HCT116 (cell line): ENCODE data around the gene ERVMER34-1. TPM values are rescaled to one million over a fixed set of nuclear protein-coding genes. Genes with fewer than 3 reads are reported as not detected.
A peak's percentile ranks its signal among the peaks of the same experiment; 100 is the strongest.

ENCODE experiments used
- ATAC-seq: fragments of 200-7000 bp; cut with Tn5 transposase; 2 replicates; pipeline ENCODE4 v1.9.1; 2020; ENCODE audit warnings: mild to moderate bottlenecking, moderate library complexity
- BruUV-seq: library from RNA; stranded (reverse); fragments of 400-500 nt; replicated peaks from 2 replicates; lab custom pipeline; 2021; lab: Mats Ljungman, UMichigan
- CTCF ChIA-PET: fragments of 300-600 bp; sonication (Branson Sonifier 250); formaldehyde crosslinking; loops from one replicate; lab custom pipeline; 2021; ENCODE audit warnings: antibody characterized with exemption; lab: Charles Lee
- POLR2A ChIA-PET: fragments of 300-600, 350-600 bp; sonication (Branson Sonifier 250); formaldehyde crosslinking; loops from one replicate; lab custom pipeline; 2021; ENCODE audit warnings: antibody characterized with exemption; lab: Charles Lee
- RAD21 ChIA-PET, 2 experiments: fragments of 300-600 bp; sonication (Branson Sonifier 250); formaldehyde crosslinking; loops; one replicate each; lab custom pipeline; 2023; ENCODE audit warnings: low total read pairs in 2 of 2; ENCODE audit not compliant: uncharacterized antibody in 2 of 2, unreplicated experiment in 2 of 2, low non-redundant PET in 1 of 2; lab: Charles Lee
- DNase-seq: peaks from one replicate; pipeline ENCODE4 v3.0.0-alpha.2; 2010; ENCODE audit warnings: low read depth, low spot score
- H2AFZ ChIP-seq: fragments of 200-600 bp; shearing (Covaris generic), sonication (generic); 2 replicates; pipeline ENCODE4 v1.6.1; 2017; ENCODE audit warnings: low read depth, mixed run types, mixed read lengths, antibody characterized with exemption, low read length; ENCODE audit not compliant: poor library complexity, severe bottlenecking
- H3K27ac ChIP-seq: 2 replicates; pipeline ENCODE4 v1.5.1; 2012; ENCODE audit warnings: low read depth, low read length
- H3K27me3 ChIP-seq: fragments of 200-600 bp; sonication (generic); 2 replicates; pipeline ENCODE4 v1.6.1; 2016; ENCODE audit warnings: mixed run types, low read length, mixed read lengths; ENCODE audit not compliant: insufficient read depth
- H3K36me3 ChIP-seq, 2 experiments: fragments of 200-500 bp in 1 of 2; fragments of 200-600 bp in 1 of 2; sonication (Bioruptor generic) in 1 of 2; sonication (generic) in 1 of 2; 2 replicates each; pipeline versions ENCODE4 v1.5.1 to v1.6.1; 2014 to 2016; ENCODE audit warnings: low read length in 2 of 2, inconsistent platforms in 1 of 2, mixed read lengths in 1 of 2, mixed run types in 1 of 2; ENCODE audit not compliant: insufficient read depth in 2 of 2, control insufficient read depth in 1 of 2
- H3K4me1 ChIP-seq, 2 experiments: fragments of 200-600 bp in 1 of 2; sonication (generic) in 1 of 2; 2 replicates each; pipeline versions ENCODE4 v1.5.1 to v1.6.1; 2012 to 2017; ENCODE audit warnings: low read length in 2 of 2, inconsistent platforms in 1 of 2, mild to moderate bottlenecking in 1 of 2, mixed read lengths in 1 of 2, mixed run types in 1 of 2, moderate library complexity in 1 of 2; ENCODE audit not compliant: insufficient read depth in 2 of 2, control insufficient read depth in 1 of 2
- H3K4me2 ChIP-seq: fragments of 200-600 bp; sonication (generic); 2 replicates; pipeline ENCODE4 v1.6.1; 2017; ENCODE audit warnings: mixed run types, low read length, mixed read lengths
- H3K4me3 ChIP-seq, 2 experiments: fragments of 200-600 bp in 1 of 2; sonication (generic) in 1 of 2; replicated peaks in 1 of 2; 2 replicates each; pipeline ENCODE4 v1.5.1; 2011 to 2016; ENCODE audit warnings: low read length in 2 of 2, control low read depth in 1 of 2, low read depth in 1 of 2, mild to moderate bottlenecking in 1 of 2, mixed read lengths in 1 of 2, mixed run types in 1 of 2
- H3K79me2 ChIP-seq: fragments of 200-600 bp; sonication (generic); 2 replicates; pipeline ENCODE4 v1.6.1; 2017; ENCODE audit warnings: mild to moderate bottlenecking, mixed run types, low read length, moderate library complexity, mixed read lengths; ENCODE audit not compliant: insufficient read depth
- H3K9ac ChIP-seq: fragments of 200-600 bp; sonication (generic); 2 replicates; pipeline ENCODE4 v1.6.1; 2016; ENCODE audit warnings: low read length, mixed read lengths
- H3K9me2 ChIP-seq: fragments of 200-600 bp; sonication (generic), shearing (Covaris generic); 2 replicates; pipeline ENCODE4 v1.6.1; 2017; ENCODE audit warnings: mixed run types, mild to moderate bottlenecking, moderate library complexity; ENCODE audit not compliant: insufficient read depth
- H3K9me3 ChIP-seq, 2 experiments: fragments of 200-500 bp in 1 of 2; fragments of 200-600 bp in 1 of 2; sonication (Bioruptor generic) in 1 of 2; sonication (generic) in 1 of 2; 2 replicates each; pipeline ENCODE4 v1.6.1; 2014 to 2017; ENCODE audit warnings: low read length in 2 of 2, mixed read lengths in 2 of 2, inconsistent platforms in 1 of 2, low read depth in 1 of 2, mild to moderate bottlenecking in 1 of 2, mixed run types in 1 of 2, moderate library complexity in 1 of 2; ENCODE audit not compliant: control insufficient read depth in 1 of 2, insufficient read depth in 1 of 2
- H4K20me1 ChIP-seq: fragments of 200-600 bp; sonication (generic), shearing (Covaris generic); 2 replicates; pipeline ENCODE4 v1.6.1; 2017; ENCODE audit warnings: mixed run types, mild to moderate bottlenecking, moderate library complexity; ENCODE audit not compliant: insufficient read depth
- ATF3 ChIP-seq: IDR thresholded peaks from 2 replicates; pipeline ENCODE4 v1.6.1; 2012
- CBX3 ChIP-seq: IDR thresholded peaks from 2 replicates; pipeline ENCODE4 v1.6.1; 2012; ENCODE audit warnings: low read depth
- CEBPB ChIP-seq: IDR thresholded peaks from 2 replicates; pipeline ENCODE4 v1.6.1; 2012; ENCODE audit warnings: low read depth
- CTCF ChIP-seq, 3 experiments: fragments of 200-600 bp in 1 of 3; sonication (generic) in 1 of 3; IDR thresholded peaks in 2 of 3; conservative IDR thresholded peaks in 1 of 3; 2 replicates each; pipeline ENCODE4 v1.5.1; 2012 to 2017; ENCODE audit warnings: low read depth in 2 of 3, low read length in 2 of 3, antibody characterized with exemption in 1 of 3, borderline replicate concordance in 1 of 3, control low read depth in 1 of 3, mild to moderate bottlenecking in 1 of 3, mixed read lengths in 1 of 3, mixed run types in 1 of 3, moderate library complexity in 1 of 3; ENCODE audit not compliant: insufficient read depth in 1 of 3
- EGR1 ChIP-seq: IDR thresholded peaks from 2 replicates; pipeline ENCODE4 v1.6.1; 2012; ENCODE audit warnings: low read depth
- ELF1 ChIP-seq: IDR thresholded peaks from 2 replicates; pipeline ENCODE4 v1.6.1; 2012; ENCODE audit warnings: low read depth, borderline replicate concordance
- EZH2 ChIP-seq: fragments of 200-600 bp; sonication (generic); IDR thresholded peaks from 2 replicates; pipeline ENCODE4 v1.6.1; 2017; ENCODE audit warnings: antibody characterized with exemption, mixed run types
- EZH2phosphoT487 ChIP-seq: fragments of 200-600 bp; IDR thresholded peaks from 2 replicates; pipeline ENCODE4 v1.6.1; 2018; ENCODE audit warnings: antibody characterized with exemption, borderline replicate concordance
- FOSL1 ChIP-seq: IDR thresholded peaks from 2 replicates; pipeline ENCODE4 v1.6.1; 2012; ENCODE audit warnings: low read depth
- JUND ChIP-seq: IDR thresholded peaks from 2 replicates; pipeline ENCODE4 v1.6.1; 2012
- POLR2AphosphoS5 ChIP-seq: IDR thresholded peaks from 2 replicates; pipeline ENCODE4 v1.6.1; 2011; ENCODE audit warnings: mild to moderate bottlenecking, low read depth, low read length, moderate library complexity
- RAD21 ChIP-seq: IDR thresholded peaks from 2 replicates; pipeline ENCODE4 v1.6.1; 2012; ENCODE audit warnings: low read depth, mild to moderate bottlenecking
- REST ChIP-seq: IDR thresholded peaks from 2 replicates; pipeline ENCODE4 v1.6.1; 2012; ENCODE audit warnings: low read depth
- SIN3A ChIP-seq: IDR thresholded peaks from 2 replicates; pipeline ENCODE4 v1.6.1; 2012; ENCODE audit warnings: low read depth
- SP1 ChIP-seq: IDR thresholded peaks from 2 replicates; pipeline ENCODE4 v1.6.1; 2012; ENCODE audit warnings: low read depth
- SRF ChIP-seq: IDR thresholded peaks from 2 replicates; pipeline ENCODE4 v1.6.1; 2012; ENCODE audit warnings: low read depth
- TCF7L2 ChIP-seq: IDR thresholded peaks from 2 replicates; pipeline ENCODE4 v1.7.0; 2011; ENCODE audit warnings: borderline replicate concordance, inconsistent platforms; ENCODE audit not compliant: insufficient read depth, insufficient read length; ENCODE audit errors: extremely low read depth
- YY1 ChIP-seq: IDR thresholded peaks from 2 replicates; pipeline ENCODE4 v1.6.1; 2011; ENCODE audit warnings: low read length, low read depth, moderate library complexity, mild to moderate bottlenecking; ENCODE audit not compliant: insufficient replicate concordance; ENCODE audit errors: extremely low read depth
- ZFX ChIP-seq: fragments of 450-650 bp; IDR thresholded peaks from 2 replicates; pipeline ENCODE4 v1.6.1; 2017
- intact Hi-C: fragments of 100-400 bp; cut with micrococcal nuclease; formaldehyde crosslinking; loops from 2 replicates; pipeline ENCODE4 v1.10.0; 2022
- total RNA-seq: library from RNA; stranded (reverse); gene quantifications from one replicate; pipeline ENCODE4 v1.2.1, GENCODE V29; 2021; ENCODE audit not compliant: unreplicated experiment

Gene ERVMER34-1
- total RNA-seq, 1 experiment from 2014 or later: 17.5 TPM

GRCh38 chr4:52715914-52716313 lies 35.3 kb downstream of the ERVMER34-1 start:
- peaks cover 5% of the 10 kb centered on the region; the same call in 1 of the 2 replicates for H4K20me1 ChIP-seq
- no peaks in the 10 kb centered on the region for H3K9me2 ChIP-seq
- H3K4me2 ChIP-seq: no peak overlapping the region
- CTCF ChIA-PET: no interaction called here
- TF ChIP-seq SP1 (no peak), SIN3A (no peak), ATF3 (no peak), YY1 (no peak), CBX3 (no peak), EGR1 (no peak), EZH2phosphoT487 (no peak), EZH2 (no peak), SRF (no peak), CEBPB (no peak), JUND (no peak), FOSL1 (no peak), TCF7L2 (no peak), CTCF (IDR thresholded peaks at IDR 0.05 in 2 of 3, conservative IDR thresholded peaks at IDR 0.05 in 1 of 3; ENCODE audit: borderline replicate concordance in 1 of 3, insufficient read depth in 1 of 3, low read depth in 2 of 3, low read length in 2 of 3) (no peak), ZFX (no peak), REST (no peak), POLR2AphosphoS5 (no peak), RAD21 (no peak), ELF1 (no peak)
- H3K79me2 ChIP-seq: peaks cover 28% of the 10 kb centered on the region
- peaks cover 24 to 31% of the 10 kb centered on the region in 2 experiments for H3K36me3 ChIP-seq
- H3K27ac ChIP-seq: peak overlapping the region; percentile 95; the same call in 1 of the 2 replicates
- RAD21 ChIA-PET: no interaction called here
- no peak overlapping the region for H3K9ac ChIP-seq
- H3K4me3 ChIP-seq: no peak overlapping the region
- POLR2A ChIA-PET: no interaction called here
- no TSS peak for BruUV-seq
- H3K4me1 ChIP-seq: peaks cover 17 to 28% of the 10 kb centered on the region in 2 experiments
- no peaks in the 10 kb centered on the region for H3K27me3 ChIP-seq
- intact Hi-C loops: no loop called here
- DNase-seq (no peak), ATAC-seq (no peak)
- H2AFZ ChIP-seq: no peak overlapping the region
- H3K9me3 ChIP-seq: no peaks in the 10 kb centered on the region
